Measurements from ENCODE around the gene GATB.

Gene GATB

DNA sequence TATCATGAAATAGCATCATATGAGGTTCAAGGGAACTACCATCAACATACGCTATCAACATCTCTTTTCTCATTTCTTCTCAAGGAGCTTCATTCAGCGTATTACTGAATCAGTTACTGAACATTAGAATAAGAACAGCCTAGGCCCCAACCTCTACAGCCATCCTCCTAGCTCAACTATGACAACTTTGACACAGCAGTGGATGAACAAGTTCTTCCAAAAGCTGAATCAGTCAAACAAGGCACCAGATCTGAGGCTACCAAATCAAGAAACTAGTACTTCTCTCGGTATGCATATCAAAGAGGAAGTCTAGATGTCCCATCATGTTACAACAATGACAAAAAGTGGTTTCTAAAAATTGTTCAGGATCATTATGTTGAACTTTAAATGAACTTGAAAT is 57.4 kb downstream of the GATB start:
- H3K4me3 ChIP-seq (ENCODE audit: low read depth, low read length): no peak overlapping the region
- TF ChIP-seq, protein P1, sequence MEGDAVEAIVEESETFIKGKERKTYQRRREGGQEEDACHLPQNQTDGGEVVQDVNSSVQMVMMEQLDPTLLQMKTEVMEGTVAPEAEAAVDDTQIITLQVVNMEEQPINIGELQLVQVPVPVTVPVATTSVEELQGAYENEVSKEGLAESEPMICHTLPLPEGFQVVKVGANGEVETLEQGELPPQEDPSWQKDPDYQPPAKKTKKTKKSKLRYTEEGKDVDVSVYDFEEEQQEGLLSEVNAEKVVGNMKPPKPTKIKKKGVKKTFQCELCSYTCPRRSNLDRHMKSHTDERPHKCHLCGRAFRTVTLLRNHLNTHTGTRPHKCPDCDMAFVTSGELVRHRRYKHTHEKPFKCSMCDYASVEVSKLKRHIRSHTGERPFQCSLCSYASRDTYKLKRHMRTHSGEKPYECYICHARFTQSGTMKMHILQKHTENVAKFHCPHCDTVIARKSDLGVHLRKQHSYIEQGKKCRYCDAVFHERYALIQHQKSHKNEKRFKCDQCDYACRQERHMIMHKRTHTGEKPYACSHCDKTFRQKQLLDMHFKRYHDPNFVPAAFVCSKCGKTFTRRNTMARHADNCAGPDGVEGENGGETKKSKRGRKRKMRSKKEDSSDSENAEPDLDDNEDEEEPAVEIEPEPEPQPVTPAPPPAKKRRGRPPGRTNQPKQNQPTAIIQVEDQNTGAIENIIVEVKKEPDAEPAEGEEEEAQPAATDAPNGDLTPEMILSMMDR (IDR thresholded peaks at IDR 0.05; ENCODE audit: borderline replicate concordance, insufficient read depth, low read depth, low read length): no peak

DNA sequence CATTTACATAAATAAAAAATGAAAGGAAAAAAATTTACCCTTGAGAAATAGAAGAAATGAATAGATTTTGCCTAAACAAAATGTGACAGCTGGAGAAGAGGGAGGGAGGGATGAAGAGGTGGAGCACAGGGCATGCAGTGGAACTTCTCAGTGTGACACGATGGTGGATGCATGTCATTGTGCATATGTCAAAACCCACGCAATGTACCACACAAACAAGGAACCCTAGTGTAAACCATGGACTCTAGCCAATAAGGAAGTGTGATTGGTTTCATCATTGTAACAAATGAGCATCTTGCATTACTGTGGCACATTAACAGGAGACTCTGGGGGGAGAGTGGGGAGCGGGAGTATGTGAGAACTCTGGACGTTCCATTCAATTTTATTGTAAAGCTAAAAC is 58.6 kb downstream of the GATB start:
- TF ChIP-seq, protein P1 (IDR thresholded peaks at IDR 0.05; ENCODE audit: borderline replicate concordance, insufficient read depth, low read depth, low read length): no peak
- no peak overlapping the region for H3K4me3 ChIP-seq (ENCODE audit: low read depth, low read length)

DNA sequence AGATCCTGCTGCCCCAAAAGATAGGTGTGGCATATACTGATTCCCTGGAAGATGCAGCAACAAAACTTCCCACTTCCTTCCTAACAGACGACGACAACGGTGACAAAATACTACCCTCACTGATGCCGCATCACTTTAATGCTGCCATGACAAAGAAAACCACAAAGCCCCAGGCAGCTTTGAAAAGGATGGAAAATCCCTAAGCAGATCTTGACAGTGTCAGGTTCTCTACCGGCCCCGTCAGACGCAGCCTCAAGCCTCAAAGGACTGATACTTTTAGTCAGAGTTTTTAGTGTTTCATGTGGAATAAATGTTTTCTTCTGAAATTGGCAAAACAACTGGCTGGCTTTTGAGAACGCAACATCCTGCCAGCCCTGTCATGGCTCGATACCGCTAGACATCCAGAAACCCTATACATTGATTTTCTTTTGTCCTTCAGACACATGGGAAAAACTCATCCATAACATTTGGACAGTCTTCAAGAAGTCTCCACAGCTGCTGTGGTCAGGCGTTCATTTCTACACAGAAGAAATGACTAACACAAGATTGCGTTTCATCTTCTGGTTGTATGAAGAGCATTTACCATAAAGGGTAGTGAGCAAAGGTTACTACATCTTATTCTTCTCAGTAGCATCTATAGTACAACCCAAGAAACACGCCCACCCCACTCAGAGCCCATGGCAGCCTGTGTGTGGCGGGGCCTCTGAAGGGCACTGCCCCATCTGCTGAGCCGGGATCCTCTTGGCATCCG is 60.1 kb downstream of the GATB start:
- H3K4me3 ChIP-seq (ENCODE audit: low read depth, low read length): no peak overlapping the region
- TF ChIP-seq, protein P1 (IDR thresholded peaks at IDR 0.05; ENCODE audit: borderline replicate concordance, insufficient read depth, low read depth, low read length): no peak

DNA sequence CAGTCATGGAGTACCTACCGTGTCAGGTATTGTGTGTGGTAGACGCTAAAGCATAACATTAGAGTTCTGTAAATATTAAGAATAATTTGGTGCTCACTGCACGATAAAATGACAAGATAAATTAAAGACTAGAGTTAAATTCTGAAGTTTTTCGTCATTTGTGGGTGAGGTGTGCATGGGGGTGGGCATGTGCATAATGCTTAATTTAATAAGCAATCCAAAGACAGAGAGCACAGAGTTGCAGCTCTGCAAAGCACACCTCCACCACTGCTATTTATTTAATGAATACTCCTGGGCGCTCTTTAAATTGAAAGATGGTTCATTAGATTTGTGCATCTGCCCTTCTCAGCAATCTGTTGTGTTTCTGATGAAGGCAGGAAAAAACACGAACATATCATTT is 62.6 kb downstream of the GATB start:
- TF ChIP-seq, protein P1 (IDR thresholded peaks at IDR 0.05; ENCODE audit: borderline replicate concordance, insufficient read depth, low read depth, low read length): no peak
- H3K4me3 ChIP-seq (ENCODE audit: low read depth, low read length): no peak overlapping the region

DNA sequence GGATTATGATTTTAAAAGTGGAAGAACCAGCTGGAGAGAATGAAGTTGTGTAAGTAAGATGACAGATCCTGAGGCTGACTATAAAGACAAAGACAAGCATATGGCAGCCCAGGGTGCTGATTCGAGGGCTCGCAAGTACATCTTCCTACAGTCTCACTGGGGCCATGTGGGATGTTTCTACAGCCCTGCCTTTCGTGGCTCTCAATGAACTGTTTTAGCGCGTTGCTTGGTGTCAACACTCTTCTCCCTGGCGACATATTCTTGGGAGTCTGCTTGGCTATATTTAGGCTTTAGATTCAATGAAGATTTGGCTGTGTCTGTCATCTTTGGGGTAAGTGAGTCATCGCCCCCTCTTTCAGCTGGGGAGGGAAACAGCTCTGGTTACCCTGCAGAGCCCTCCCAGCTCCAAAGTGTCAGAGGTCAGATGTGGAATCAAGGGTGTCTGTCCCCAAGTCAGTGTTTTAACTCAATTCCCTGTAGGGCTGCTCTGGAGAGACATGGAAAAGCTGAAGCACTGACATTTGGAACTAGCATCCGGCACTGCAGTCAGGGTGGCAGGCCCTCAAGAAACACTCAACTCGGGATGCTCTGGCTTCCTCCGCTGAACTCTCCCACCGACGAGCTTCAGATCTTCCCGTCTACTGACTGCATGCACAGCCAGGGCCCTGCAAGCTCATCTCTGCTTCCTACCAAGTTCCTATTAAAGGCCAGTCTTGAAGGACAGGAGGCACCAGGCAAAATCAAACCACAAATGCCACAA is 65.7 kb downstream of the GATB start:
- H3K4me3 ChIP-seq (ENCODE audit: low read depth, low read length): no peak overlapping the region
- TF ChIP-seq, protein P1 (IDR thresholded peaks at IDR 0.05; ENCODE audit: borderline replicate concordance, insufficient read depth, low read depth, low read length): no peak

DNA sequence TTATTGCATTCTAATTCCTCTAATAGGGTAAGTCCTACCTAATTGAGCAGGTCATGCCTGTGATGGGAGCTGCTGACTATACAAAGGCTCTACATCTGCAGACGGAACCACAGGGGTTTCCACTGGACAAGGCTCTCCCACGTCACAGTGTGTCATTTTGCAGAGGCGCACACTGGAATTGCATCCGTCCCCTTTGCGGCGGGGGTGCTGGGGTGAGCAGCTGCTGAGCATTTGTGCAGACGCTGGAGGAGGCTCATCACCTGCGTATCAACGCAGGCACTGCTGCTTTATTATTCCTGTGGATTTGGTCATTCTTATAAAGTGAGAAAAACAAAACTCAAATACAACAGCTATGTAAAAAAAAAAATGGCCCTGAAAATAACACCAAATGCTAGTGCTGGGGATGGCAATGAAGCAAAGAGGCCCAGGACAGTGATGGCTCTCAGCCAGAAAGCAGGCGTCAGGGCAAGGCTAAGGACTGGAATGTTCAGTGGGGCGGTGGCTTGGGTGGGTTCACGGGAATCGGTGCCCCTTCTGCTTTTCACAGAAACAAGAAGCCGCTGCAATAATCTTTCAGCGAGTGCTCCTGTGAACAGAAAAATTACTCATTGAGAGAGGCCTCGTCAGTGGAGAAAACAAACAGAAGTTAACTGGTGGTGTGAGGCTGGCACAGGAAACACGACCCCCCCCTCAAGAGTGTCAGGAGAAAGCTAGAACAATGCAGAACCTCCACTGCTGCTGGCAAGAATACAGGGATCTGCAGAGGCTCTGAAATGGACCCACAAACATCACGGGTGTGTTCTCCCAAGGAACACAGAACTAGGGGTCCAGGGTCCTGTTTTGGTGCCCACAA is 67.8 kb downstream of the GATB start:
- TF ChIP-seq, protein P1 (IDR thresholded peaks at IDR 0.05; ENCODE audit: borderline replicate concordance, insufficient read depth, low read depth, low read length): no peak
- H3K4me3 ChIP-seq (ENCODE audit: low read depth, low read length): no peak overlapping the region

Measured in GM12875 (cell line).